Keratinocyte (primary cell): ENCODE results near the gene PHLDA3. TPM values are rescaled to one million over a fixed set of nuclear protein-coding genes. Genes with fewer than 3 reads are reported as not detected.
A peak's percentile ranks its signal among the peaks of the same experiment; 100 is the strongest.
"Not testable (repeated sequence)": the region's sequence is repeated elsewhere in the genome, so short reads cannot be mapped to it uniquely, and the experiment has no call there.

Experiments used
- DNase-seq: peaks from one replicate; pipeline ENCODE4 v3.0.0-alpha.2; 2011; ENCODE audit warnings: low read depth, missing footprints, low spot score
- FAIRE-seq: peaks from 2 replicates; lab custom pipeline; 2011; peaks lifted over from hg19 to GRCh38; lab: Jason Lieb, UNC
- H2AFZ ChIP-seq: 2 replicates; pipeline ENCODE4 v1.6.0; 2012; ENCODE audit warnings: low read length, control low read depth, inconsistent platforms; ENCODE audit not compliant: control insufficient read depth
- H3K27ac ChIP-seq: 2 replicates; pipeline ENCODE4 v1.5.1; 2011; ENCODE audit warnings: low read length; ENCODE audit not compliant: control insufficient read depth, insufficient read depth
- H3K27me3 ChIP-seq: 3 replicates; pipeline ENCODE4 v1.6.0; 2011; ENCODE audit warnings: low read length; ENCODE audit not compliant: control insufficient read depth, insufficient read depth; ENCODE audit errors: extremely low read depth
- H3K36me3 ChIP-seq, 2 experiments: 2 replicates in 1 of 2; 3 replicates in 1 of 2; pipeline ENCODE4 v1.5.1; 2011; ENCODE audit warnings: low read length in 2 of 2, mild to moderate bottlenecking in 1 of 2; ENCODE audit not compliant: control insufficient read depth in 2 of 2, insufficient read depth in 2 of 2; ENCODE audit errors: extremely low read depth in 1 of 2
- H3K4me1 ChIP-seq: 3 replicates; pipeline ENCODE4 v1.5.1; 2011; ENCODE audit warnings: low read length; ENCODE audit not compliant: control insufficient read depth, insufficient read depth; ENCODE audit errors: extremely low read depth
- H3K4me2 ChIP-seq: 3 replicates; pipeline ENCODE4 v1.6.0; 2011; ENCODE audit warnings: low read depth, low read length; ENCODE audit not compliant: control insufficient read depth, insufficient read depth; ENCODE audit errors: extremely low read depth
- H3K4me3 ChIP-seq, 3 experiments: fragments of 200-600 bp in 1 of 3; sonication (generic) in 1 of 3; 2 replicates in 2 of 3; 3 replicates in 1 of 3; pipeline ENCODE4 v1.5.1; 2011 to 2016; ENCODE audit warnings: low read length in 3 of 3, mild to moderate bottlenecking in 3 of 3, control low read depth in 2 of 3, inconsistent platforms in 1 of 3, low read depth in 1 of 3, mixed read lengths in 1 of 3, mixed run types in 1 of 3, moderate library complexity in 1 of 3; ENCODE audit not compliant: control insufficient read depth in 2 of 3, insufficient read depth in 2 of 3; ENCODE audit errors: extremely low read depth in 1 of 3
- H3K79me2 ChIP-seq: 2 replicates; pipeline ENCODE4 v1.6.0; 2012; ENCODE audit warnings: low read length; ENCODE audit not compliant: control insufficient read depth, insufficient read depth
- H3K9ac ChIP-seq: 3 replicates; pipeline ENCODE4 v1.6.0; 2011; ENCODE audit warnings: low read length; ENCODE audit not compliant: control insufficient read depth, insufficient read depth; ENCODE audit errors: extremely low read depth
- H3K9me1 ChIP-seq: 3 replicates; pipeline ENCODE4 v1.6.0; 2011; ENCODE audit warnings: low read length; ENCODE audit not compliant: control insufficient read depth, insufficient read depth; ENCODE audit errors: extremely low read depth
- H3K9me3 ChIP-seq: 2 replicates; pipeline ENCODE4 v1.5.1; 2012; ENCODE audit warnings: low read depth, low read length; ENCODE audit not compliant: control insufficient read depth
- H4K20me1 ChIP-seq: 3 replicates; pipeline ENCODE4 v1.6.0; 2011; ENCODE audit warnings: low read length; ENCODE audit not compliant: control insufficient read depth, insufficient read depth; ENCODE audit errors: extremely low read depth
- EZH2 ChIP-seq: IDR thresholded peaks from one replicate; pipeline ENCODE4 v1.6.1; 2012; ENCODE audit warnings: inconsistent platforms, mild to moderate bottlenecking, low read length, moderate library complexity
- dilution Hi-C: fragments of 300-500 bp; cut with MboI; formaldehyde crosslinking; loops from one replicate; pipeline ENCODE4 v1.7.0; 2020; ENCODE audit warnings: low sequenced_read_pairs; ENCODE audit not compliant: extremely low pct_ligation_motif_present
- polyA plus RNA-seq, 5 experiments: library from polyadenylated mRNA; depleted of rRNA in 3 of 5; stranded (reverse) in 3 of 5; stranded (forward) in 1 of 5; unstranded in 1 of 5; fragments of >200 nt; gene quantifications; 1 replicate in 1 of 5; 2 replicates in 3 of 5; 3 replicates in 1 of 5; pipeline versions ENCODE4 v1.2.1 to v1.2.3, GENCODE V29; 2011 to 2012; ENCODE audit warnings: missing spikeins in 2 of 5, low read depth in 1 of 5, low replicate concordance in 1 of 5
- TF ChIP-seq, protein P1 (sequence below), 3 experiments: IDR thresholded peaks in 1 of 3; conservative IDR thresholded peaks in 1 of 3; optimal IDR thresholded peaks in 1 of 3; 2 replicates in 2 of 3; 3 replicates in 1 of 3; pipeline versions ENCODE3 to v1.5.1; 2011; ENCODE audit warnings: low read length in 3 of 3, mild to moderate bottlenecking in 3 of 3, moderate library complexity in 2 of 3, control low read depth in 1 of 3, inconsistent platforms in 1 of 3; ENCODE audit not compliant: insufficient read depth in 2 of 3; ENCODE audit errors: extremely low read depth in 1 of 3

Gene PHLDA3
- polyA plus RNA-seq, 1 donor (not counting 4 experiments of a cell fraction or from before 2014, with no cell fraction given) = 48.2 TPM

DNA sequence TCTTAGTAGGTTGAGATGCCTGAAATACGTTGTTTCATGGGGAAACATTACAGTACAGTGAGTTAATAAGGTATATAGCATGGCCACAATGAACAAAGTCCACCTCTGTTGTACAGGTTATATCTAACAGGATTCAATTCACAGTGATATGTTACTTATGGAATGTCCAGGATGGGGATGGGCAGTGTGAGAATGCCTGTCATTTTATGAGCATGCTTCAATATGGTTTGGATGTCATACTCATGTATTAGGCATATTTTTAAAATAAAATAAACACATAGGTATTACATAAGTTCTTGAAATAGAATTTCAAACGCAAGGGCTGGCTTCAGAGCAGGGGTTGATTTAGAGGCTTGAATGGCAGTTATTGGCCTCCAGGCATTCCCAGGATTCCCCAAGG, 6.1 kb upstream of the PHLDA3 start:
- Histone ChIP-seq H3K4me1 (peaks cover 50% of the 10 kb centered on the region), H3K9ac (peak overlapping the region; percentile 68), H3K27me3 (no peaks in the 10 kb centered on the region), H4K20me1 (no peaks in the 10 kb centered on the region), H3K27ac (peak overlapping the region; percentile 88), H3K4me3 (no peak overlapping the region), H3K79me2 (no peaks in the 10 kb centered on the region), H3K4me2 (peak overlapping the region; percentile 74), H3K9me3 (no peaks in the 10 kb centered on the region), H3K36me3 (no peaks in the 10 kb centered on the region), H3K9me1 (no peaks in the 10 kb centered on the region), H2AFZ (no peak overlapping the region)
- TF ChIP-seq EZH2 = no peak
- TF ChIP-seq, protein P1, sequence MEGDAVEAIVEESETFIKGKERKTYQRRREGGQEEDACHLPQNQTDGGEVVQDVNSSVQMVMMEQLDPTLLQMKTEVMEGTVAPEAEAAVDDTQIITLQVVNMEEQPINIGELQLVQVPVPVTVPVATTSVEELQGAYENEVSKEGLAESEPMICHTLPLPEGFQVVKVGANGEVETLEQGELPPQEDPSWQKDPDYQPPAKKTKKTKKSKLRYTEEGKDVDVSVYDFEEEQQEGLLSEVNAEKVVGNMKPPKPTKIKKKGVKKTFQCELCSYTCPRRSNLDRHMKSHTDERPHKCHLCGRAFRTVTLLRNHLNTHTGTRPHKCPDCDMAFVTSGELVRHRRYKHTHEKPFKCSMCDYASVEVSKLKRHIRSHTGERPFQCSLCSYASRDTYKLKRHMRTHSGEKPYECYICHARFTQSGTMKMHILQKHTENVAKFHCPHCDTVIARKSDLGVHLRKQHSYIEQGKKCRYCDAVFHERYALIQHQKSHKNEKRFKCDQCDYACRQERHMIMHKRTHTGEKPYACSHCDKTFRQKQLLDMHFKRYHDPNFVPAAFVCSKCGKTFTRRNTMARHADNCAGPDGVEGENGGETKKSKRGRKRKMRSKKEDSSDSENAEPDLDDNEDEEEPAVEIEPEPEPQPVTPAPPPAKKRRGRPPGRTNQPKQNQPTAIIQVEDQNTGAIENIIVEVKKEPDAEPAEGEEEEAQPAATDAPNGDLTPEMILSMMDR (optimal IDR thresholded peaks at IDR 0.05 in 1 of 3, IDR thresholded peaks at IDR 0.05 in 1 of 3, conservative IDR thresholded peaks at IDR 0.05 in 1 of 3; ENCODE audit: extremely low read depth in 1 of 3, insufficient read depth in 2 of 3, low read length in 3 of 3) = no peak
- FAIRE-seq = no peak
- dilution Hi-C loops = no loop called here
- no peak for DNase-seq

DNA sequence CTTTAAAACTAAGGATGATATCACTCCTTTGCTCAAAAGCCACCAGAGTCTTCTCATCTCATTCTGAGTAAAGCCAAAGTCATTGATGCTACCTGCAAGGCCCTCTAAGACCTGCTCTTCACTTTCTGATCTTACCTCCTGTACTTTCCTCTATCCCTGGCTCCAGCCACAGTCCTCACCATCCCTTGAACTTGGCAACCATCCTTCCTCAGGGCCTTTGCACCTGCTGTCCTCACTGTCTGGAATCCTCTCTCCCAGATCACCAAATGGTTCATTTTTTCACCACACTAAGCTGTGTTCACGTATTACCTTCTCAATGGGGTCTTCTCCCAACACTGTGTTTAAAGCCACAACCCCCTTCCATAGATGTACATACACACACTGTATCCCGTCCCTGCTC, 4.3 kb upstream of the PHLDA3 start:
- dilution Hi-C loops = no loop called here

DNA sequence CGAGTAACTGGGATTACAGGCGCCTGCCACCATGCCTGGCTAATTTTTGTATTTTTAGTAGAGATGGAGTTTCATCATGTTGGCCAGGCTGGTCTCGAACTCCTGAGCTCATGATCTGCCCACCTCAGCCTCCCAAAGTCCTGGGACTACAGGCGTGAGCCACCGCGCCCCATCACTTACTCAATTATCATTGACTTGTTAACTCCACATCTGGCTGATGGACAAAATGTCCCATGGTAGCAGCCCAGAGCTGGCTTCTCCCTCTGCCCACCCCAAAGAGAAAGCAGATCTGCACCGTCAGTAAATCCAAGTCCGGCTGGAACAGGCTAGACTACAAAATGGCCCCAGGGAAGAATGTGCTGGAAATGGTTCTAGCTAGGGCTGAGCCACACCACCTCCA, 3.3 kb upstream of the PHLDA3 start:
- H3K9me1 ChIP-seq, H3K9me3 ChIP-seq, H3K27me3 ChIP-seq, FAIRE-seq, H3K4me2 ChIP-seq, H4K20me1 ChIP-seq, dilution Hi-C loops, DNase-seq, H3K4me3 ChIP-seq, H3K36me3 ChIP-seq, H2AFZ ChIP-seq, H3K9ac ChIP-seq, H3K27ac ChIP-seq: not testable (repeated sequence)
- H3K4me1 ChIP-seq = peaks cover 47% of the 10 kb centered on the region
- peaks cover 16% of the 10 kb centered on the region for H3K79me2 ChIP-seq

More for the DNA sequence above, 4.3 kb upstream of the PHLDA3 start:
- no peaks in the 10 kb centered on the region for H3K9me3 ChIP-seq
- H3K79me2 ChIP-seq = peaks cover 6% of the 10 kb centered on the region
- FAIRE-seq = no peak
- TF ChIP-seq, protein P1 (optimal IDR thresholded peaks at IDR 0.05 in 1 of 3, IDR thresholded peaks at IDR 0.05 in 1 of 3, conservative IDR thresholded peaks at IDR 0.05 in 1 of 3; ENCODE audit: extremely low read depth in 1 of 3, insufficient read depth in 2 of 3, low read length in 3 of 3) = no peak
- TF ChIP-seq EZH2 = no peak
- DNase-seq = no peak
- no peak overlapping the region for H3K9ac ChIP-seq
- no peaks in the 10 kb centered on the region for H4K20me1 ChIP-seq
- H3K9me1 ChIP-seq = no peaks in the 10 kb centered on the region
- no peaks in the 10 kb centered on the region for H3K27me3 ChIP-seq
- H3K27ac ChIP-seq = no peak overlapping the region
- no peak overlapping the region for H3K4me3 ChIP-seq
- H3K36me3 ChIP-seq = no peaks in the 10 kb centered on the region
- H2AFZ ChIP-seq = no peak overlapping the region
- H3K4me1 ChIP-seq = peaks cover 54% of the 10 kb centered on the region
- H3K4me2 ChIP-seq = no peak overlapping the region
